Mesodermal cell (in vitro differentiated cells): ENCODE measurements around the gene WIPF1.

ENCODE experiments used
- H3K27ac ChIP-seq: 2 replicates; pipeline ENCODE4 v1.7.0; 2013; ENCODE audit warnings: mild to moderate bottlenecking, low read depth, low read length, moderate library complexity; ENCODE audit not compliant: severe bottlenecking
- H3K36me3 ChIP-seq: 2 replicates; pipeline ENCODE4 v1.7.1; 2013; ENCODE audit warnings: mild to moderate bottlenecking, low read length, moderate library complexity; ENCODE audit not compliant: control insufficient read depth, insufficient read depth
- H3K4me1 ChIP-seq: one replicate; pipeline ENCODE4 v1.7.1; 2013; ENCODE audit warnings: mild to moderate bottlenecking, low read length; ENCODE audit not compliant: insufficient read depth, control insufficient read depth, poor library complexity, severe bottlenecking
- H3K4me3 ChIP-seq: 2 replicates; pipeline ENCODE4 v1.7.0; 2013; ENCODE audit warnings: low read length, control low read depth, mild to moderate bottlenecking; ENCODE audit not compliant: insufficient read depth, poor library complexity, severe bottlenecking; ENCODE audit errors: extremely low read depth
- H3K9me3 ChIP-seq: 2 replicates; pipeline ENCODE4 v1.7.1; 2013; ENCODE audit warnings: mild to moderate bottlenecking, low read length, moderate library complexity; ENCODE audit not compliant: control insufficient read depth
- WGBS, 2 experiments: methylation state at CpG; one replicate each; pipeline ENCODE4 v1.1.5; 2013; ENCODE audit warnings: missing lambda C conversion rate in 2 of 2; ENCODE audit not compliant: insufficient coverage in 2 of 2; 5-methylcytosine and 5-hydroxymethylcytosine counted together

The WIPF1 gene

GRCh38 chr2:174595116-174595809 lies 2.3 kb downstream of the WIPF1 start:
- no peak overlapping the region for H3K27ac ChIP-seq

GRCh38 chr2:174594456-174594855 lies 3.1 kb downstream of the WIPF1 start:
- H3K27ac ChIP-seq: peak overlapping the region; percentile 80
- H3K9me3 ChIP-seq: no peaks in the 10 kb centered on the region
- no CpG with 5 or more reads among the region's 2 CpGs for WGBS, 2 experiments
- peaks cover 26% of the 10 kb centered on the region for H3K4me1 ChIP-seq
- no peaks in the 10 kb centered on the region for H3K36me3 ChIP-seq
- no peak overlapping the region for H3K4me3 ChIP-seq

More at GRCh38 chr2:174595116-174595809, 2.3 kb downstream of the WIPF1 start:
- Histone ChIP-seq H3K4me3 (no peak overlapping the region), H3K9me3 (peaks cover 7% of the 10 kb centered on the region), H3K36me3 (peaks cover 2% of the 10 kb centered on the region), H3K4me1 (peaks cover 26% of the 10 kb centered on the region)
- WGBS, 2 experiments: no CpG with 5 or more reads among the region's 3 CpGs

GRCh38 chr2:174593574-174594203 lies 3.9 kb downstream of the WIPF1 start:
- H3K36me3 ChIP-seq: no peaks in the 10 kb centered on the region
- H3K27ac ChIP-seq: peak overlapping the region; percentile 80
- H3K4me3 ChIP-seq: no peak overlapping the region
- H3K9me3 ChIP-seq: no peaks in the 10 kb centered on the region
- H3K4me1 ChIP-seq: peaks cover 26% of the 10 kb centered on the region
- 51 to 64% methylated on average over 3 to 4 of the region's 6 CpGs for WGBS, 2 experiments

GRCh38 chr2:174593041-174593440 lies 4.6 kb downstream of the WIPF1 start:
- Histone ChIP-seq H3K27ac (peak overlapping the region; percentile 80), H3K4me1 (peaks cover 26% of the 10 kb centered on the region), H3K4me3 (no peak overlapping the region), H3K36me3 (no peaks in the 10 kb centered on the region), H3K9me3 (no peaks in the 10 kb centered on the region)

GRCh38 chr2:174591740-174592139 lies 5.9 kb downstream of the WIPF1 start:
- no peak overlapping the region for H3K27ac ChIP-seq
- peaks cover 21% of the 10 kb centered on the region for H3K4me1 ChIP-seq
- no peak overlapping the region for H3K4me3 ChIP-seq
- H3K9me3 ChIP-seq: no peaks in the 10 kb centered on the region
- 86 to 100% methylated on average over 3 to 5 of the region's 5 CpGs for WGBS, 2 experiments
- H3K36me3 ChIP-seq: no peaks in the 10 kb centered on the region

- Histone ChIP-seq H3K4me3 (no peak overlapping the region), H3K4me1 (peaks cover 23% of the 10 kb centered on the region), H3K36me3 (no peaks in the 10 kb centered on the region), H3K9me3 (no peaks in the 10 kb centered on the region), H3K27ac (no peak overlapping the region)
- 100% methylated on average over 1 to 2 of the region's 5 CpGs for WGBS, 2 experiments
Observed at GRCh38 chr2:174590928-174591648, 6.5 kb downstream of the WIPF1 start.

- 94% methylated on average over 3 of the region's 4 CpGs; no CpG with 5 or more reads in 1 of the 2 experiments for WGBS, 2 experiments
- H3K36me3 ChIP-seq: no peaks in the 10 kb centered on the region
- peaks cover 24% of the 10 kb centered on the region for H3K4me1 ChIP-seq
- no peaks in the 10 kb centered on the region for H3K9me3 ChIP-seq
- no peak overlapping the region for H3K27ac ChIP-seq
- H3K4me3 ChIP-seq: no peak overlapping the region
Observed at GRCh38 chr2:174590346-174590745, 7.3 kb downstream of the WIPF1 start.

GRCh38 chr2:174589334-174589733 lies 8.3 kb downstream of the WIPF1 start:
- H3K4me3 ChIP-seq: no peak overlapping the region
- peaks cover 31% of the 10 kb centered on the region for H3K4me1 ChIP-seq
- peaks cover 2% of the 10 kb centered on the region for H3K36me3 ChIP-seq
- no peaks in the 10 kb centered on the region for H3K9me3 ChIP-seq
- WGBS, 2 experiments: 100% methylated on average over 1 of the region's 2 CpGs
- no peak overlapping the region for H3K27ac ChIP-seq

- no peaks in the 10 kb centered on the region for H3K9me3 ChIP-seq
- H3K27ac ChIP-seq: no peak overlapping the region
- peaks cover 11% of the 10 kb centered on the region for H3K36me3 ChIP-seq
- WGBS, 2 experiments: 83 to 100% methylated on average over 1 of the region's 2 CpGs
- peaks cover 24% of the 10 kb centered on the region for H3K4me1 ChIP-seq
- no peak overlapping the region for H3K4me3 ChIP-seq
Observed at GRCh38 chr2:174588463-174588862, 9.1 kb downstream of the WIPF1 start.

GRCh38 chr2:174587579-174587978 lies 10.0 kb downstream of the WIPF1 start:
- 93 to 97% methylated on average over 4 of the region's 4 CpGs for WGBS, 2 experiments
- Histone ChIP-seq H3K4me1 (peaks cover 29% of the 10 kb centered on the region), H3K36me3 (peaks cover 15% of the 10 kb centered on the region), H3K27ac (no peak overlapping the region), H3K4me3 (no peak overlapping the region), H3K9me3 (no peaks in the 10 kb centered on the region)
